Effector CD8-positive, alpha-beta T cell (primary cell): Measurements from ENCODE around the gene NSMCE1.
"Not testable (repeated sequence)": the region's sequence is repeated elsewhere in the genome, so short reads cannot be mapped to it uniquely, and the experiment has no call there.

ENCODE experiments used
- DNase-seq: peaks from one replicate; lab custom pipeline; 2025; lab: John Stamatoyannopoulos, UW

NSMCE1 gene

GRCh38 chr16:27272076-27272475 is 3.5 kb upstream of the NSMCE1 start:
- DNase-seq: no peak

GRCh38 chr16:27270349-27270748 is 1.8 kb upstream of the NSMCE1 start:
- no peak for DNase-seq

- DNase-seq: no peak
Measured at GRCh38 chr16:27269300-27270150, 953 bp upstream of the NSMCE1 start.

GRCh38 chr16:27267037-27267677 is 1.4 kb downstream of the NSMCE1 start:
- DNase-seq: no peak

GRCh38 chr16:27265982-27266381 is 2.6 kb downstream of the NSMCE1 start:
- DNase-seq: no peak

GRCh38 chr16:27264151-27264550 is 4.4 kb downstream of the NSMCE1 start:
- no peak for DNase-seq

GRCh38 chr16:27262904-27263423 is 5.6 kb downstream of the NSMCE1 start:
- DNase-seq: not testable (repeated sequence)

- DNase-seq: no peak
Measured at GRCh38 chr16:27259710-27260109, 8.9 kb downstream of the NSMCE1 start.

- no peak for DNase-seq
Measured at GRCh38 chr16:27258241-27258734, 10.3 kb downstream of the NSMCE1 start.

GRCh38 chr16:27257271-27257670 is 11.3 kb downstream of the NSMCE1 start:
- DNase-seq: no peak

- DNase-seq: no peak
Measured at GRCh38 chr16:27256861-27257260, 11.7 kb downstream of the NSMCE1 start.

GRCh38 chr16:27254262-27254811 is 14.2 kb downstream of the NSMCE1 start:
- no peak for DNase-seq

GRCh38 chr16:27253526-27253930 is 15.0 kb downstream of the NSMCE1 start:
- no peak for DNase-seq

- DNase-seq: no peak
Measured at GRCh38 chr16:27252206-27252585, 16.4 kb downstream of the NSMCE1 start.

- no peak for DNase-seq
Measured at GRCh38 chr16:27251541-27252205, 16.9 kb downstream of the NSMCE1 start.

- not testable (repeated sequence) for DNase-seq
Measured at GRCh38 chr16:27248886-27249285, 19.7 kb downstream of the NSMCE1 start.

- no peak for DNase-seq
Measured at GRCh38 chr16:27248036-27248435, 20.5 kb downstream of the NSMCE1 start.

- DNase-seq: not testable (repeated sequence)
Measured at GRCh38 chr16:27247076-27247475, 21.5 kb downstream of the NSMCE1 start.

- no peak for DNase-seq
Measured at GRCh38 chr16:27246439-27246838, 22.1 kb downstream of the NSMCE1 start.

- no peak for DNase-seq
Measured at GRCh38 chr16:27245276-27246172, 23.0 kb downstream of the NSMCE1 start.

GRCh38 chr16:27244363-27244755 is 24.2 kb downstream of the NSMCE1 start:
- DNase-seq: no peak
